ENCODE results near the gene ATP1B1.

Gene ATP1B1

DNA sequence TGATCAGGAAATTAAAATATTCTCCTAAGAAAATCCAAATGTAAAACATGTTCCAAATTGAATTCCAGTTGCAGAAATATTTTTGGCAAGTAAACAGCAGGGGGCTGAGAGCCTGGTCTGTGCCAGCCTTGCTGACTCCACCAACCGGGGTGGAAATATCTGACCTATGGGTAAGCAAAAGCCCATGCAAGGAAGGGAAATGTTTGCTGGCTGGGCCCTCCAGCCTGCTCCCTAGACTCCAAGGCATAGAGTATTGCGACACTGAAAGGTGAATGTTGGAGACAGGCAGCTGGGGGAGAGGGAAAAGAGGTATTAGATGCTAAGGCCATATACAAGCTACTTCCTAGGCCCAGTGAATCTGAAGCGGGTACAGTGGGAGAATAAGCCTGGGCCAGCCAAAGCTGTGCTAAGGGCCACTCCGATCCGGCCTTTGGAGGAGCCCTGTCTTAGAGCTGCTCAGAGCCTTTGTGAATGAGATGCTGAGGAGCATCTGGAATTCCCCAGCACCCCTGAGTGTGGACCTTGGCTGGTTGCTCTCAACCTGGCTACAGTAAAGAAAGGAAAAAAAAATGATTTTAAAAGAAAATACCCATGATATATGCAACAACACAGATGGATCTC is 24.9 kb upstream of the ATP1B1 start:
- H3K4me3 ChIP-seq (ENCODE audit: low read depth, low read length), result no peak overlapping the region
- CTCF ChIA-PET, result no interaction called here
- TF ChIP-seq, protein P1, sequence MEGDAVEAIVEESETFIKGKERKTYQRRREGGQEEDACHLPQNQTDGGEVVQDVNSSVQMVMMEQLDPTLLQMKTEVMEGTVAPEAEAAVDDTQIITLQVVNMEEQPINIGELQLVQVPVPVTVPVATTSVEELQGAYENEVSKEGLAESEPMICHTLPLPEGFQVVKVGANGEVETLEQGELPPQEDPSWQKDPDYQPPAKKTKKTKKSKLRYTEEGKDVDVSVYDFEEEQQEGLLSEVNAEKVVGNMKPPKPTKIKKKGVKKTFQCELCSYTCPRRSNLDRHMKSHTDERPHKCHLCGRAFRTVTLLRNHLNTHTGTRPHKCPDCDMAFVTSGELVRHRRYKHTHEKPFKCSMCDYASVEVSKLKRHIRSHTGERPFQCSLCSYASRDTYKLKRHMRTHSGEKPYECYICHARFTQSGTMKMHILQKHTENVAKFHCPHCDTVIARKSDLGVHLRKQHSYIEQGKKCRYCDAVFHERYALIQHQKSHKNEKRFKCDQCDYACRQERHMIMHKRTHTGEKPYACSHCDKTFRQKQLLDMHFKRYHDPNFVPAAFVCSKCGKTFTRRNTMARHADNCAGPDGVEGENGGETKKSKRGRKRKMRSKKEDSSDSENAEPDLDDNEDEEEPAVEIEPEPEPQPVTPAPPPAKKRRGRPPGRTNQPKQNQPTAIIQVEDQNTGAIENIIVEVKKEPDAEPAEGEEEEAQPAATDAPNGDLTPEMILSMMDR (IDR thresholded peaks at IDR 0.05; ENCODE audit: insufficient read depth, low read length, missing control alignments), result no peak
- DNase-seq (ENCODE audit: low read depth, low spot score), result no peak
- POLR2A ChIA-PET, result no interaction called here

DNA sequence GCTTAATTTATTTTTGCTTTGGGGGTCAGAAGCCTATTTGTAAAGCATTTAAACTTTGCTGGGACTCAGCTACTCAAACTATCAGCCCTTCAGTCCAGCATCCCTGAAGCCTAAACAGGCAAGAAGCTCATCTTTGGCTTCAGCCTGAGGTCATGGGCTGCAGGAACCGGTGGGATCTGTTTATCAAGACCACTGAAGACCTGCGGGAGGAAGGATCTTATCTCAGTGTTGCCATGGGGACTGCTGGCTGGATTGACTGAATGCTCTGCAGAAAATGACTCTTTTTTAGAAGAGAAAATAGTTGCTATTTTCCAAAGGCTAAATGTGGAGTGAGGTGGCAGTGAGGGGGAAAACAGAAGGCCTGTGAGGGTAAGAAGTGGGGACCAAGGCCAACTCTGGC is 20.6 kb upstream of the ATP1B1 start:
- ChIA-PET POLR2A (no interaction called here), CTCF (no interaction called here)
- no peak for DNase-seq (ENCODE audit: low read depth, low spot score)
- no peak overlapping the region for H3K4me3 ChIP-seq (ENCODE audit: low read depth, low read length)
- TF ChIP-seq, protein P1 (IDR thresholded peaks at IDR 0.05; ENCODE audit: insufficient read depth, low read length, missing control alignments), result no peak

DNA sequence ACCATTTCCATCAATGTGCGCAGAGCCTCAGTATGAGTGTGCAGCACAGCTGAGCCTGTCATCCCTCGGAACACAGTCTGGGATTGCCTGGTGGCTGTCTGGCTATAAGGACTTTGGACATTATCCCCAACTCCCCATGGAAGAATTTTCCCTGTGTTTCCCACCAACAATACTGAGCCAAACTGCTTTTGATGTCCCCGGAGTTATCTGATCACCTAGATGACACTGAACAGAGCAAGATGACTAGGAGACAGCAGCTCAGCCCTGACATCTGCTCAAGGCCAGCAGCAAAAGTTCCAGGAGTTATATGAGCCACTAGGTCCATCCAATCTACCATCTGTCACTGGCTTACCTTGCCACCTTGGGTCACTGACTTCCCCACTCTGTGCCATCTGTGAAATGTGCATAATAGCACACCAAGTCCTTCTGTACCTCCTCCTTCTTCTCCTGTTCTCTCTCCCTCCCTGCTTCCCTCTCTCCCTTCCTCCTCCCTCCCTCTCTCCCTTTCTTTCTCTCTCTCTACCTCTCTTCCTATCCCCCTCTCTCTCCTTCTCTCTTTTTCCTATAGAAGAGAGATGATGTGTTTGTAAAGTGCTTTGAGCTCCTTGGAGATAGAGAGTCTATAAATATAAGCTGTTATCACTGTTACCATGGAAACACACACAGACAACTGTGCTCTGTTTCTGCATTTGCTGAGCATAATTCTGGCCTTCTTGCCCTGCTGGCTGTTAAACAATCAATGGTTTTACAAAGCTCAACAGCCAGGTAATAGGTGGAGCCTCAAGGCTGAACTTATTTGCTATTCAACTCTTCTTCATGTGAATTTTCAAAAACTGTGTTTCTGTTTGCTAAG is 19.7 kb upstream of the ATP1B1 start:
- no peak for DNase-seq (ENCODE audit: low read depth, low spot score)
- TF ChIP-seq, protein P1 (IDR thresholded peaks at IDR 0.05; ENCODE audit: insufficient read depth, low read length, missing control alignments), result no peak
- ChIA-PET POLR2A (no interaction called here), CTCF (no interaction called here)
- no peak overlapping the region for H3K4me3 ChIP-seq (ENCODE audit: low read depth, low read length)

DNA sequence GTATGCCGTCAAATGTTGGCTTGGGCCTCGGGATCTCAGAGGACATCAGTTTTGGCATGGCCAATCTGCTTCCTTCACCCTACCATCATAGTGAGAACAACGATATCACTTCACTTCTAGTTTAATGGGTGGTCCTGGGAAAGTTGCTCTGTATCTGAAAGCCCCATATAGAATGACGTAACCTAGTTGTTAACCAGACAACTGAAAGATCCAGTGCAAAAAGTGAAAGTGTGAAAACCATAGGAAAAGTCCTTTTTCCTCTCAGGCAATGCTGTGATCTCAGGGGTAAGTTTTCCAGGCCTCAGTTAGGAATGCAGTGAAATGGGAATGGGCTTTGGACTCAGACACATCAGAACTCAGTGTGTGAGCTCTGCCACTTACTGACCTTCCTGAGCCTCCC is 18.6 kb upstream of the ATP1B1 start:
- POLR2A ChIA-PET, result no interaction called here
- H3K4me3 ChIP-seq (ENCODE audit: low read depth, low read length), result no peak overlapping the region
- TF ChIP-seq, protein P1 (IDR thresholded peaks at IDR 0.05; ENCODE audit: insufficient read depth, low read length, missing control alignments), result no peak
- no peak for DNase-seq (ENCODE audit: low read depth, low spot score)
- CTCF ChIA-PET, result no interaction called here

DNA sequence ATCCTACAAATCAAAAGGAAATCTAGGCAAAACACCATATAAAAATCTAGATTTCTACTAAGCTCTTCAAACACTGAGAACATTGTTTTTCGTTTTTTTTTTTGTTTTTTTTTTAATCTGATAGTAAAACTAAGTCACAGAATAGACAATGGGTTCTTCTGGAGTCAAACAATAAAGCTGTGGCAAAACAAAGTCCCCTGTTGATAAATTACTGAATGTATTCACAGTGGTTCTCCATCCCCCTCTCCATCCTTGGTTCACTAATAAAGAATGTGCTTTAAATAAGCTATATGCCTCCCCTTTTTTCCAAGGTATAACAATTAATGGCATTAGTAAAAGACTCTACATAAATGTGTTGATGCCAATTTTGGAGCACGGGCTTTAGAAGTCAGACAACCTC is 16.7 kb upstream of the ATP1B1 start:
- DNase-seq (ENCODE audit: low read depth, low spot score), result no peak
- TF ChIP-seq, protein P1 (IDR thresholded peaks at IDR 0.05; ENCODE audit: insufficient read depth, low read length, missing control alignments), result no peak
- ChIA-PET CTCF (no interaction called here), POLR2A (no interaction called here)
- no peak overlapping the region for H3K4me3 ChIP-seq (ENCODE audit: low read depth, low read length)

DNA sequence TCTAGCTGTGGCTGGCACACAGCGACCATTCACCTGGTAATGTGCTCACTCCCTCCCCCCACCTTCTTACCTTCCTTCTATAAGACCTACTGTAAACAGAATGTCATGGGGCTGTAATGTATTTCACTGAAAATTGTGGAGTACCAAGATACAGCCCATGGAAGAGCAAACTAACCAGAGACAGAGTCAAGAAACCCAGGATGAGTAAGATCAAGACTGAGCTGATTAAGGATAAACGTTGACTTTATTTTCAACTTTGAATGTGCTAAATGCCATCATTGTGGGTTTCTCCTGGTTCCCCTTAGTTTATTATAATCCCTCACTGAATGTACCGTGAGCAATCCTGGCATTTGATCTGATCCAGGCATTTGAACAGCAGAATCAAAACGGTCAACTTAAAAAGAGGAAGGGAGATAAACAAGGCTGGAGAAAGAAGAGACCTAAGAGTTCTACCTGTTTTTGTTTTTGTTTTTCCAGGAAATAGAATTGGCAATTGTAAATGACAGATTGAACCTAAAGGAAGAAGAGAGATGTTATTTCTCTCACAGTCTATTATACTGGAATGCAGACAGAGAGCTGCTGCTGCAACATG is 16.1 kb upstream of the ATP1B1 start:
- POLR2A ChIA-PET, result no interaction called here
- DNase-seq (ENCODE audit: low read depth, low spot score), result no peak
- CTCF ChIA-PET, result interaction anchor here (1.5 kb wide), 1 partner anchor 258 kb away, joined by 3 read pairs; no protein-coding TSS in a partner anchor
- TF ChIP-seq, protein P1 (IDR thresholded peaks at IDR 0.05; ENCODE audit: insufficient read depth, low read length, missing control alignments), result no peak
- no peak overlapping the region for H3K4me3 ChIP-seq (ENCODE audit: low read depth, low read length)

All from AG04449 (cell line).